Renal cortex interstitium (tissue), 11 donors: Measurements from ENCODE around the gene RASAL2. TPM values are rescaled to one million over a fixed set of nuclear protein-coding genes. Genes with fewer than 3 reads are reported as not detected.
"Not testable (repeated sequence)": the region's sequence is repeated elsewhere in the genome, so short reads cannot be mapped to it uniquely, and the experiment has no call there.

Experiments used
- DNase-seq, 11 donors: peaks; one replicate each; pipeline ENCODE4 v3.0.0-alpha.2; 2013; ENCODE audit warnings: low read depth in 9 of 11, low spot score in 4 of 11; ENCODE audit errors: extremely low read depth in 1 of 11
- polyA plus RNA-seq, 3 donors: library from polyadenylated mRNA; unstranded; fragments of 120-200 nt; gene quantifications; one replicate each; pipeline ENCODE4 v1.2.1, GENCODE V29; 2013; ENCODE audit not compliant: insufficient read length in 3 of 3

Gene RASAL2
- polyA plus RNA-seq, 3 donors, result 18.7 to 23.2 (median 19.6) TPM

DNA sequence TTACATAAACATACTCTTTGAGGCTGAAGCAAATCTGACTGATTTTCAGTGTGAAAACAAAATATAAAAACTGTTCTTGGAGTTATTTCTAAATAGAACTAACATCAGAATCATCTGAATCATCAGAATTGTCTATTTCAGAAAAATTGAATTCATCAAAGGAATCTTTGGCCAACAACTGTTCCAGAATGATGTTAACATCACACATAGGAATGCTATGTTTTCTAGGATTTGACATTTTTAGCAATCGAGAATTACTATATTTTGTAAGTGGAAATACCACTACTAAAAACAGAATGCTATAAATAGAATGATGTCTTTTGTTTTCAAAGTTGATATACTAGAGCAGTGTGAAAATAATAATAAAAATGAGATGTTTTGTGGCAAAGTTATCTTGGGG lies 258.0 kb downstream of the RASAL2 start:
- not testable (repeated sequence) for DNase-seq

DNA sequence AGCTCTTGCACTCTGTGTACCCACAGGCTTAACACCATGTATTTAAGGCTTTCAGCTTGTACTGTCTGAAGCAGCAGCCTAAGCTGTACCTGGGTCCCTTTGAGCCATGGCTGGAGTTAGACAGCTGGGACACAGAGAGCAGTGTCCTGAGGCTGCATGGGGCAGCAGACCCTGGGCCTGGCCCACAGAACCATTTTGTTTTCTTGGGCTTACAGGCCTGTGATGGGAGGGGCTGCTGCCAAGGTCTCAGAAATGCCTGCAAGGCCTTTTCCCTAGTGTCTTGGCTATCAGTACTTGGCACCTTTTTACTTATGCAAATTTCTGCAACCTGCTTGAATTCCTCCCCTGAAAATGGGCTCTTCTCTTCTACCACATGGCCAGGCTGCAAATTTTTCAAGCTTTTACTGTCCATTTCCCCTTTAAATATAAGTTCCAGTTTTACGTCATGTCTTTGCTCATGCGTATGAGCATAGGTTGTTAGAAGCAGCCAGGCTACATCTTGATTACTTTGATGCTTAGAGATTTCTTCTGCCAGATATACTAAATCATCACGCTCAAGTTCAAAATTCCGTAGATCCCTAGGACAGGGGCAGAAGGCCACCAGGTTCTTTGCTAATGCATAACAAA lies 259.0 kb downstream of the RASAL2 start:
- no peak for DNase-seq

DNA sequence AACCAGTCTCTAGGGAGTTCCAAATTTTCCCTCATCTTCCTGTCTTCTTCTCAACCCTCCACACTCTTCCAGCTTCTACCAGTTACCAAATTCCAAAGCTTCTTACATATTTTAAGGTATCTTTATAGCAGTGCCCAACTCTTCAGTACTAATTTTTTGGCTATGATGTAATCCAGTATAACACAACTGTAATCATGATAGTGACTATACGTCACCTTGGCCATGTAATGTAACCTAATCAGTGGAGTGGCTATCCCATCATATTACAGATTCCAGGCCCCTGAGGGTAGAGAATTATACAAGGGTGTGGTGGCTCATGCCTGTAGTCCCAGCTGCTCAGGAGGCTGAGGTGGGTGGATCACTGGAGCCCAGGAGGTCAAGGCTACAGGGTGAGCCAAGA lies 259.6 kb downstream of the RASAL2 start:
- DNase-seq, result no peak

DNA sequence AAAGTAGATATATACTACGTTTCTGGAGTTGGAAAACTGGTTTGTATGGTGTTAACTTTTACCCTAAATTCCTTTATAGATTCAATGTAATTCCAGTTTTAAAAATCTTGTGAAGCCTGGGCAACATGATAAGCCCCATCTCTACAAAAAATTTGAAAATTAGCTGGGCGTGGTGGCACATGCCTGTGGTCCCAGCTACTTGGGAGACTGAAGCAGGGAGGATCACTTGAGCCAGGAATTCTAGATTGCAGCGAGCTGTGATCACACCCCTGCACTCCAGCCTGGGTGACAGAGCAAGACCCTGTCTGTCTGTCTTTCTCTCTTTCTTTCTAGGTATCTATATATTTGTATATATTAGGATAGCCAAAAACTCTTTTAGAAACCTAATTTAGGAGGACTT lies 260.9 kb downstream of the RASAL2 start:
- DNase-seq, result no peak

DNA sequence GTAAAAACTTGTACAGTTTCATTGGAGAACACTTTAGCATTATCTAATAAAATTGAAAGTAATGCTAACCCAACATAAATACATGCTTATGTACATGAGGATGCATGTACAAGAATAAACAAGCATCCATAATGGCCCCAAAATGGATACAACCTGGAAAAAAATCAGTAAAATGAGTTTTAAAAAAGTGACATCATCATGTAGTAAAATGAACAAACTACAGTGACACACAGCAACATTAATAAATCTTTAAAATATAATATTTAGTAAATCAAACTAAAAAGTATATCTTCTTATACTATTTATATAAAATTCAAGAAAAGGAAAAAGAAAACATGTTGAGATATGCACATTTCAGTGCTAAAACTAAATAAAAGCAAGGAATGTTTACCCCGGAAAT lies 262.4 kb downstream of the RASAL2 start:
- DNase-seq, result no peak

DNA sequence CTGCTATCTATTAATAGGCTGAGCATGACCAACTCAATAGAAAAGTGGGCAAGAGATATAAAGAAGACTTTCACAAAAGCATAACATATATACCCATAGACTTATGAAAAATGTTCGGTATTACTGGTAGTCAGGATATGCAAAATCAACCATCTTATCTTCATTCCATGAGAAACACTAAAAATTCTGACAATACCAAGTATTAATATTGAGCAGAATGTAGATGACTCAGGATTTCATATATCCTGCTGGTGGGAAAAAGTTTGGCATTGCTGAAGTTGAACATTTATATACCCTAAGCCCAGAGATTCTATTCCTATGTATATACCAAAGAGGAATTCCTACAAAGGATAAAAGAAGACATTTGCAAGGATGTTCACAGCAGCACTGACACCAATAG lies 264.6 kb downstream of the RASAL2 start:
- DNase-seq, result no peak

DNA sequence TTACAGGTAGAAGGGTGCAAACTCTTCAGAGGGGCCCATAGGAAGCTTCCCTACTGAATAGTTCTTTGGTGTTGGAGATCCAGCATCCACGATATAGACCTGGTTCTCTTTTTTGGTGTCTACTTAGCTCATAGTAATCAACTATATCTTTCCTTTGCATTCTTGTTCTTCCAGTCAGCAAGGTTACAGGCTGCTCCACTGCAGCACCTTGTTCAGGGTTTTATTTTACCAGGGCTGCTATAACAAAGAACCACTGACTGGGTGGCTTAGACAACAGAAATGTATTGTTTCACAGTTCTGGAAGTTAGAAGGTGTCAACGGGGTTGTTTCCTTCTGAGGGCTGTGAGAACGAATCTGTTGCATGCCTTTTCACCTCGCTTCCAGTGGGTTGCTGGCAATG lies 266.5 kb downstream of the RASAL2 start:
- DNase-seq, result no peak

DNA sequence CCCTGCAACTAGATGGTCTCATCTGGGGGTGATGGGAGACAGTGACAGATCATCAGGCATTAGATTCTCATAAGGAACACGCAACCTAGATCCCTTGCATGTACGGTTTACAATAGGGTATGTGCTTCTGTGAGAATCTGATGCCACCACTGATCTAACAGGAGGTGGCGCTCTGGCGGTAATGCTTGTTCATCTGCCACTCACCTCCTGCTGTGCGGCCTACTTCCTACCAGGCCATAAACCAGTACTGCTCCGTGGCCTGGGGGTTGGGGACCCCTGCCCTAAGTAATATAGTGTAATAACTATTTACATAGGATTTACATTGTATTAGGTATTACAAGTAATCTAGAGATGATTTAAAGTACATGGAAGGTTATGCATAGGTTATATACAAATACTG lies 267.9 kb downstream of the RASAL2 start:
- DNase-seq, result no peak

DNA sequence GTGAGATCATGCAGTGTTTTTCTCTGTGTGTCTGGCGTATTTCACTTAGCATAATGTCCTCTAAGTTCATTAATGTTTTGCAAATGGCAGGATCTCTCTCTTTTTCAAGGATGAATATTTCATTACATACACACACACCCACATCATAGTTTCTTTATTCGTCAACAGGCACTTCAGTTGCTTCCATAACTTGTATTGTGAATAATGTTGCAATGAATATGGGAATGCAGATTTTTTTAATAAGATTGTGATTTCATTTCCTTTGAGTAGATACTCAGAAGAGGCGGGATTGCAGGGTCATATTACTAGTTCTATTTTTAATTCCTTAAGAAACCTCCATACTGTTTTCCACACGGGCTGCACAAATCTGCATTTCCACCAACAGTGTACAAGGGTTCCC lies 268.8 kb downstream of the RASAL2 start:
- DNase-seq, result no peak

DNA sequence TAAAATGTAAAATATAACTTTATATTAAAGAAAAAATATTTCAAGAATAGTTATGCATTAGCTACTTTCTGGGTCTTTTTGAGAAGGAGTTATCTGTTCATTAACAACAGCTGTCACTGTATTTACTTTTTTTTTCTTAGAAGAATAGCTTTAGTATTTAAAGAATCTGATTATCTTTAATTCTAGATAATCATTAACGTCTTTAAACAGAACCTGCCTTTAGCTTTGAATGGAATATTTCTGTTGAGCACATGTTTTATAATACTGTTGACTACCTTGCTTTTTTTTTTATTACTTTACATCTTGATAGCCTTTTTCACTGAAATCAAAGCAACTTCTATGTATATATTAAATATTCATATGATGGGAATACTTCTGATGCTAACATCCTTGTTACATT lies 270.9 kb downstream of the RASAL2 start:
- no peak for DNase-seq

DNA sequence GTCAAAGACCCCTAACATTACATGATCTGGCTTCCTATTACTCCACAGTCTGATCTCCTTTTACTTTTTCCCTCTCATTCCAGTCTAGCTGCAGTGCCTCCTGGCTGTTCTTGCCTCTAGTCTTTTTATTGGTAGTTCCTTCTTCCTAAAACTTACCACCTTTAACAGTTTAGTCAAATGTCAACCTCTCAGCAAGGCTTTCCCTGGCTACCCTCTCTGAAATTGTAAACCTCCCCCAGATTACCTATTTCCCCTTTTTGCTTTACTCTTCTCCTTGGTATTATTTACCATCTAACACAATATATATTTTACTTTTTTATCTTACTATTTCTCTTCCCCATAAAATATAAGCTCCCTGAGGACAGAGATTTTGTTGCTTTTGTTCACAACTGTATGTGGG lies 273.2 kb downstream of the RASAL2 start:
- DNase-seq, result no peak

DNA sequence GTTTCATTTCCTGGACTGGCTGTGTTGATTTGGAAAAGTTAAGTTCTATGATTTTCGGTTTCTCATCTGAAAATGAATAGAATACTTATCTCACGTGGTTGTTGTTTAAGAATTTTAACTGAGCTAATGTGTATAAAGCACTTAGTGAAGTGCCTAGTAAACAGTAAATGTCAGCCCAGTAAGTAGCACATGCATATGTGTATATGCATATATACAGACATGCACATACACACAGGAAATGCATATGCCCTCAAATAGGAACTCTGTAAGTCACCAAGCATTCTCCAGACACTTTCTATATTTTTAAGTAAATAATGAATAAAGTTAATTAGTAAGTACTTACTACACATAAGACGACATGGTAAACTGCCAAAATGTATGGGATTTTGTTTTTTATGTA lies 274.3 kb downstream of the RASAL2 start:
- DNase-seq, result no peak

DNA sequence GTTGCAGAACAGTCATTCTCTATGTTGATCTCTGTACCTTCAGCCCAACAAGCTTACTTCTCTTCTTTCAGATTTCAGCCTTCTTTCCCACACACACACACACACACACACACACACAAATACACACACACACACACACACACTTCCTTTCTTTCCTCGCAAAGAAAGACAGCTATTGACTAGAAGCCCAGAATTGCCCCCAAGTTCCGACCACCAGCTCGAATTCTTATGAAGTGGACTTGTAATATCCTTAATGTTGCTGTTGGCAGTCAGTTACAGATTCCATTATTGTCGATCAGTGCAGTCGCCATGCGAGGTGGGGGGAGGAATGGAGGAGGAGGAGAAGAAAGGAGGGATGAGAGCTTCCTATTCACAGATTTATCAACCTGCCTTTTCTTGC lies 277.3 kb downstream of the RASAL2 start:
- peak in 3 of 11 donors; percentile 8 to 27 (median 12) for DNase-seq

DNA sequence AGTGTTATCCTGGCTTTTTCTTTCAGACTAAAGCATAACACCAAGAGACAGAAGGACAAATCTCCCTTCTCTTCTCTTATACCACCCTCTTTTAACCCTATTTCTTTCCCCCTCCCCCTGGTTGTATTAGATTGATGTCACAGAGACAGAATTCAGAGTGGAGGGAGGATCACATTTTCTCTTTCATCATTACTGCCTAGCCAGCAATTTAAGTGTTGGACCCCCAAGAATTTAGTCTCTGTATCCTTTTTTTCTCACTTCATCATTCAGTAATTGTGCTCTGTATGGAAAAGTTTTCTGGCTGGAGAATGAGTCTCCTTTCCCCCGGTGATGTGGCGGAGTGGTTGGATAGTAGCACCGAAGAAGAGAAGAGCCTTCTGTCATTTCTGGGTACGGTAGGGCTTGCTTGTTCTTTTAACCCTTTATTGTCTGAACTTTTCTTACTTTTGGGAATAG lies 278.1 kb downstream of the RASAL2 start:
- DNase-seq, result peak in 3 of 11 donors; percentile 7 to 10 (median 9)

DNA sequence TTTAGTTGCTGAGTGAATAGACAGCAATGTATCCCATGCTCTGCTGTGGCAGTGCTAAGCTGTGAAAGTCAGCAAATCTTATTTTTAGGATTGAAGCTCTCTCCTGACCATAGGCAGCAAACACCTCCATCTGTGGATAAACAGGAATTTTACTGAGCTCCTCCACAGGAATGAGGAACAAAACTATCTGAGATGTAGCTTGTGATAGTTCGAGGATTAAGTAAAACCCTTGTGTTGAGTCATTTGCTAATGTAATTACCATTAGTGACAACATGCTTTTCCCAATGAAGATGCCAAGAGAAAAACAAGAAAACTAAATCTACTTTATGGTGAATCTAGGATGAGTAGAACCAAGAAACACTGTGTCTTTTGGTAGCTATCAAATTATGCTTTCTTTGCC lies 280.1 kb downstream of the RASAL2 start:
- DNase-seq, result no peak

DNA sequence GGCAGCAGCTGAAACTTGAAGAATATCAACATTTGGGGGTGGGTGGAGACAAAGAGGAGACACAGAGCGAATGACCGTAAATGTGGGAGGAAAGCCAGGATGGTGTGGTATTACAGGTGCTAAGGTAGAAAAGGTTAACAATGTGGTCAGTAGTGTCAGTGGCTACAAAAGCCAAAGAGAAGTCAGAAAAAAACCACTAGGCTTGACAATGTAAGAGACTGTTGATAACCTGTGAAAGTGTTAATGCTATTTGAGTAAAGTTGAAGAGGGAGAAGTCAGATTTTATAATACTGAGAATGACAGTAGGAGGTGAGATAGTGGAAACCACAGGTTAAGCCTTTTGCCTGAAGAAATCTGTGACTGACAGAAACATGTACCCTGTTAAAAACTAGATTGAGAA lies 282.1 kb downstream of the RASAL2 start:
- peak in 2 of 11 donors; percentile 7 to 13 for DNase-seq

DNA sequence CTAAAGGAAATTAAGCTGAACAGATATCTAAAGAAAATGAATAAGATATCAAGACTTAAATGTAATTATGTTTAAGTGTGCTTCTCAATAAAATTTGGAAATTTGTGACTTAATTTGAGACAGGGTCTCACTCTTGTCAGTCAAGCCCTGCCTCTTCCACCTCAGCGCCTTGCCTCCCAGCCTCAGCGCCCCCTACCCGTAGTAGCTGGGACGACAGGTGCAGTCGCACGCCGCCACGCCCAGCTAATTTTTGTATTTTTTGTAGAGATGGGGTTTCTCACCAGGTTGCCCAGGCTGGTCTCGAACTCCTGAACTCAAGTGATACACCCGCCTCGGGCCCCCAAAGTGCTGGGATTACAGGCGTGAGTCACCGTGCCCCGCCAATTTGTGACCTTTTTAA lies 285.9 kb downstream of the RASAL2 start:
- DNase-seq, result no peak

DNA sequence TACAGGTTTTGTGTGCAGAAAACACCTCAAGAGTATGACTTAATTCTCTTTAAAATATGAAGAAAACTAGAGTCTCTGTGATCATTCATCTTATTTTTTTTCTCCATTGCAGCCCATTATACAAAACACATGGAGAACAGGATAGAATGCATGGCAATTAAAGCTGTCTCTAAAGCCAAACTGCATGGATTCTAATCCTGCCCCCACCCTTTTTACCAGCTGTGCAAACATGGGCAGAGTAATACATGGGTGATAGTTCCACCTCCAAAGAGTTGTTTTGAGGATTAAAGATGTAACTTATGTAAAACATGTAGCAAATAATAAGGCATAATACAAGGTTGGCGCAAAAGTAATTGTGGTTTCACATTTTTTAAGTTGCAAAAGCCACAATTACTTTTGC lies 288.5 kb downstream of the RASAL2 start:
- no peak for DNase-seq

DNA sequence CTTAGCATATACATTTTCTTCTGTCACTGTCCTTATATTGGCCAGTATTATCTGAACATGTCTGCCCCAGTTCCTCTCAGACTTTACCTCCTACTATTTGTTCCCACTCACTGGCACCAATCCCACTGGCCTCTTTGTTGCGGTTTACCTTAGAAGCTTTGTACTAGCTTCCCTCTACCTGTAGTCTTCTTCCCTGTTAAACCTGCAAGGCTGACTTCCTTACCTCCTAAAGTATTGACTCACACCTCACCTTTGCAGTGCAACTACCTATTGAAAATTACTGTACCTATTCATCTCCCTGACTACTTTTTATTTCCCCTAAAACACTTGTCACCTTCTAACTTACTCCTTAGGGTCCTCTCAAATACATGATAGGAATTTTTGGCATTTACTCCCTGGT lies 291.8 kb downstream of the RASAL2 start:
- DNase-seq, result no peak

DNA sequence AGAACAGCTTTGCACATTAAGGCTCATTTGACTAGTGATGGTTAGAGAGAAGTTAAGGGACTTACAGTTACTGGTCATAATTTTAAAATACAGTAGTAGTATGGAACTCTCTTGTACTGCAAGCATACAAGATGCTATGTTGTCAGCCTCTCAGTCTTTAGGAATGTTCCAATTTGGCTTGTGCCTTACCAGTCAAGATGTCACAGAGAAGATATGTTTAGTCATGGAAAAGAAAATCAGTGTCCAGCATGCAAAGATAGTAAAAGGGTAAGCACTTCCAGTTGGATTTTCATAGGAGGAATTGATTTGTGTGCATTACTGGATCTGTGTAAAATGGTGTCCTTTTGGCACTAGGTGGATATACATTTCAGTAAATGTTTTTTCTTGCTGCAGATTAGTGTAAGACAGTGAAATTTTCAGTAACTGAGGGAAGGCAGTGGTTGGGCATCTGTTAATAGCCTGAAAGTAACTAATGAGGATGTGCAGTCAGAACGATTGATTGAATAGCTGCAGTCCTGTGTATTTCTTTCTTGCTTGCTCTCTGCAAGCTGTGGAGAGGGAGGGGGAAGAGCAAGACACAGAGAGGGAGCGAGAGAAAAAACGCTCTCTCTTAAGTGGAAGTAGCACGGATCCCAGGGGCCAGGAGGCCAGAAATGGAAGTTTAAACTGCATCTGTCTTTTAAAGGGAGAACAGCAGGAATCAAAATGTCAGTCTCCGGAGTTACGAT lies 294.7 kb downstream of the RASAL2 start:
- no peak for DNase-seq

DNA sequence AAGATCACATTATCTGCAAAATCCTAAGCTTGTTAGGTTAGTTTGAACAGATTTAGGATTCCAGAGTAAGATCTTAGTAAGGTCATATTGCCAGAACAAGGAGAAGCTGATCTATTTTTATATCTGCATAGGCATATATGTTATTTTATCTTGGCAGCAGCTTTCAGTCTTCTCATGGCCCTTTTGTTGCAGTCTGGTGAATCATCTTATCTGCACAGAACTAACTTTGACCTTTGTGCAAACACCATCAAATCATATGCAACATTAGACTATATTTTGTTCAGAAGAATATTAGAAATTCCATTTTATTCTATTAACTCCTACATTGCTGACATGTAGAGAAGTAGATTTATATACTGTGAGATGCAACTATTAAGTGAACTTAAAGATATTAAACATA lies 295.5 kb downstream of the RASAL2 start:
- DNase-seq, result no peak
